HepG2 (cell line): Measurements from ENCODE around the gene RUNX2. TPM values are rescaled to one million over a fixed set of nuclear protein-coding genes. Genes with fewer than 3 reads are reported as not detected.

ENCODE experiments used
- ATAC-seq: fragments of 200-7000 bp; cut with Tn5 transposase; 3 replicates; pipeline ENCODE4 v1.9.1; 2020; ENCODE audit warnings: mild to moderate bottlenecking, moderate library complexity
- BruUV-seq: library from RNA; stranded (reverse); fragments of 400-500 nt; replicated peaks from 2 replicates; lab custom pipeline; 2021; lab: Mats Ljungman, UMichigan
- CTCF ChIA-PET: fragments of 300-600 bp; formaldehyde crosslinking; extraction: SDS; loops from one replicate; lab custom pipeline; 2021; ENCODE audit warnings: low total read pairs, inconsistent platforms, low intra/inter-chr PET ratio; lab: Yijun Ruan, JAX
- POLR2A ChIA-PET: fragments of 350-600 bp; sonication (Branson Sonifier 250); formaldehyde crosslinking; loops from one replicate; lab custom pipeline; 2020; ENCODE audit warnings: antibody characterized with exemption, inconsistent platforms; lab: Yijun Ruan, JAX
- DNase-seq: peaks from one replicate; pipeline ENCODE4 v3.0.0-alpha.2; 2015; ENCODE audit warnings: low spot score
- FAIRE-seq: peaks from 3 replicates; lab custom pipeline; 2011; peaks lifted over from hg19 to GRCh38; lab: Jason Lieb, UNC
- H2AFZ ChIP-seq: one replicate; pipeline ENCODE4 v1.6.1; 2011; ENCODE audit warnings: low read length, inconsistent platforms
- H3K27ac ChIP-seq: fragments of 300-600 bp; 3 replicates; pipeline ENCODE4 v1.8.0; 2011; ENCODE audit warnings: mixed run types, mild to moderate bottlenecking, mixed read lengths, low read length, inconsistent platforms; ENCODE audit not compliant: insufficient read depth; ENCODE audit errors: extremely low read length
- H3K27me3 ChIP-seq, 2 experiments: fragments of 200-600 bp in 1 of 2; 2 replicates in 1 of 2; 3 replicates in 1 of 2; pipeline versions ENCODE4 v1.6.0 to v1.8.0; 2011; ENCODE audit warnings: low read length in 2 of 2, mild to moderate bottlenecking in 2 of 2, moderate library complexity in 2 of 2, inconsistent platforms in 1 of 2; ENCODE audit not compliant: insufficient read depth in 2 of 2, control insufficient read depth in 1 of 2
- H3K36me3 ChIP-seq, 2 experiments: fragments of 200-600 bp in 1 of 2; replicated peaks in 1 of 2; 2 replicates in 1 of 2; 3 replicates in 1 of 2; pipeline versions ENCODE4 v1.5.1 to v1.8.0; 2011; ENCODE audit warnings: low read length in 2 of 2, inconsistent platforms in 1 of 2; ENCODE audit not compliant: insufficient read depth in 2 of 2, control insufficient read depth in 1 of 2
- H3K4me1 ChIP-seq: 2 replicates; pipeline ENCODE4 v1.5.1; 2012; ENCODE audit warnings: low read length, inconsistent platforms; ENCODE audit not compliant: insufficient read depth
- H3K4me2 ChIP-seq: 2 replicates; pipeline ENCODE4 v1.6.0; 2011; ENCODE audit warnings: low read depth, low read length, inconsistent platforms
- H3K4me3 ChIP-seq, 3 experiments: fragments of 200-600 bp in 1 of 3; sonication (generic), shearing (Covaris generic) in 1 of 3; replicated peaks in 1 of 3; 2 replicates each; pipeline ENCODE4 v1.5.1; 2011 to 2016; ENCODE audit warnings: low read length in 3 of 3, inconsistent platforms in 2 of 3, low read depth in 2 of 3, mild to moderate bottlenecking in 2 of 3, control low read depth in 1 of 3, mixed read lengths in 1 of 3; ENCODE audit not compliant: insufficient read depth in 1 of 3
- H3K79me2 ChIP-seq: one replicate; pipeline ENCODE4 v1.6.1; 2011; ENCODE audit warnings: low read length, inconsistent platforms; ENCODE audit not compliant: insufficient read depth
- H3K9ac ChIP-seq: 2 replicates; pipeline ENCODE4 v1.6.0; 2011; ENCODE audit warnings: mild to moderate bottlenecking, low read depth, low read length, inconsistent platforms; ENCODE audit not compliant: insufficient read depth
- H3K9me3 ChIP-seq: 2 replicates; pipeline ENCODE4 v1.5.1; 2012; ENCODE audit warnings: mild to moderate bottlenecking, low read length
- H4K20me1 ChIP-seq: 2 replicates; pipeline ENCODE4 v1.6.0; 2011; ENCODE audit warnings: inconsistent platforms, mild to moderate bottlenecking, low read length, moderate library complexity; ENCODE audit not compliant: insufficient read depth
- FOXK2 ChIP-seq: fragments of 450-650 bp; IDR thresholded peaks from 2 replicates; pipeline ENCODE4 v1.6.1; 2016
- FOXO1 ChIP-seq: sonication (generic); formaldehyde crosslinking; IDR thresholded peaks from 2 replicates; pipeline ENCODE4 v1.4.0; 2020; ENCODE audit warnings: missing genetic modification reagents
- GATA4 ChIP-seq: sonication (generic); IDR thresholded peaks from 2 replicates; pipeline ENCODE4 v1.6.1; 2016; ENCODE audit warnings: antibody characterized with exemption, low read depth, borderline replicate concordance
- HNRNPLL ChIP-seq: fragments of 200-400 bp; formaldehyde crosslinking; IDR thresholded peaks from 2 replicates; pipeline ENCODE4 v1.6.1; 2017; ENCODE audit warnings: mild to moderate bottlenecking, low read depth, low read length; ENCODE audit not compliant: poor library complexity, severe bottlenecking
- IRX3 ChIP-seq: sonication (generic); formaldehyde crosslinking; IDR thresholded peaks from 2 replicates; pipeline ENCODE4 v1.8.1; 2023; ENCODE audit warnings: mild to moderate bottlenecking, low read depth, missing genetic modification reagents, borderline replicate concordance
- KLF6 ChIP-seq: IDR thresholded peaks from 2 replicates; pipeline ENCODE4 v1.8.0; 2016; ENCODE audit warnings: missing biosample characterization, missing genetic modification reagents
- MED13 ChIP-seq: sonication (generic); formaldehyde crosslinking; IDR thresholded peaks from 2 replicates; pipeline ENCODE4 v1.5.0; 2020; ENCODE audit warnings: missing genetic modification reagents
- MTA1 ChIP-seq: sonication (generic); formaldehyde crosslinking; IDR thresholded peaks from 2 replicates; pipeline ENCODE4 v1.4.0; 2020; ENCODE audit warnings: missing genetic modification reagents, mild to moderate bottlenecking, borderline replicate concordance
- PITX1 ChIP-seq: sonication (generic); formaldehyde crosslinking; IDR thresholded peaks from 2 replicates; pipeline ENCODE4 v1.5.1; 2020; ENCODE audit warnings: mild to moderate bottlenecking, missing genetic modification reagents
- PLSCR1 ChIP-seq: sonication (generic); formaldehyde crosslinking; IDR thresholded peaks from 2 replicates; pipeline ENCODE4 v1.5.0; 2020; ENCODE audit warnings: missing genetic modification reagents, mild to moderate bottlenecking, borderline replicate concordance
- RORA ChIP-seq: sonication (generic); formaldehyde crosslinking; IDR thresholded peaks from 2 replicates; pipeline ENCODE4 v1.5.0; 2020; ENCODE audit warnings: mild to moderate bottlenecking, missing genetic modification reagents, moderate library complexity
- SNRNP70 ChIP-seq: fragments of 200-400 bp; formaldehyde crosslinking; IDR thresholded peaks from 2 replicates; pipeline ENCODE4 v1.6.1; 2017; ENCODE audit warnings: mild to moderate bottlenecking, low read depth, low read length, moderate library complexity
- SSRP1 ChIP-seq: IDR thresholded peaks from 2 replicates; pipeline ENCODE4 v1.6.1; 2016; ENCODE audit warnings: control low read depth
- TCF7L2 ChIP-seq: IDR thresholded peaks from 2 replicates; pipeline ENCODE4 v1.6.1; 2011; ENCODE audit warnings: mild to moderate bottlenecking, low read depth, low read length, moderate library complexity
- ZFP36L1 ChIP-seq: sonication (generic); formaldehyde crosslinking; IDR thresholded peaks from 2 replicates; pipeline ENCODE4 v1.8.0; 2022; ENCODE audit warnings: mild to moderate bottlenecking, missing genetic modification reagents, moderate library complexity
- ZFX ChIP-seq: sonication (generic); formaldehyde crosslinking; IDR thresholded peaks from 2 replicates; pipeline ENCODE4 v1.4.0; 2020; ENCODE audit warnings: mild to moderate bottlenecking, low read depth, missing genetic modification reagents, moderate library complexity
- ZNF550 ChIP-seq: sonication (generic); formaldehyde crosslinking; IDR thresholded peaks from 2 replicates; pipeline ENCODE4 v1.4.0; 2020; ENCODE audit warnings: mild to moderate bottlenecking, missing genetic modification reagents, borderline replicate concordance
- ZNF720 ChIP-seq: sonication (generic); formaldehyde crosslinking; IDR thresholded peaks from 2 replicates; pipeline ENCODE4 v1.4.0; 2020; ENCODE audit warnings: missing genetic modification reagents
- ZSCAN21 ChIP-seq: sonication (generic); formaldehyde crosslinking; IDR thresholded peaks from 2 replicates; pipeline ENCODE4 v1.8.0; 2022; ENCODE audit warnings: mild to moderate bottlenecking, missing genetic modification reagents, moderate library complexity, borderline replicate concordance
- WGBS: methylation state at CpG from one replicate; pipeline ENCODE4 v1.1.6; 2017; ENCODE audit warnings: low lambda C conversion rate; 5-methylcytosine and 5-hydroxymethylcytosine counted together
- in situ Hi-C: cut with HindIII; loops from 2 replicates; pipeline ENCODE4 v1.10.0; 2017; ENCODE audit warnings: low pct_unique_long_range_greater_than_20kb; ENCODE audit not compliant: extremely low pct_ligation_motif_present
- intact Hi-C: fragments of 100-400 bp; cut with micrococcal nuclease; formaldehyde crosslinking; loops from one replicate; pipeline ENCODE4 v1.10.0; 2022; ENCODE audit not compliant: unreplicated experiment
- polyA plus RNA-seq, 8 experiments: library from polyadenylated mRNA; depleted of rRNA in 3 of 8; stranded (reverse) in 7 of 8; unstranded in 1 of 8; fragments of >200 nt; fragmentation: Illumina TruSeq in 4 of 8; extraction: Trizol in 4 of 8; gene quantifications; 2 replicates each; pipeline versions ENCODE4 v1.2.1 to v1.2.3, GENCODE V29; 2011 to 2016; ENCODE audit warnings: low read depth in 4 of 8, missing spikeins in 1 of 8, mixed read lengths in 1 of 8; ENCODE audit not compliant: insufficient read depth in 1 of 8
- total RNA-seq, 5 experiments: library from RNA; depleted of rRNA; stranded (reverse); fragments of >200 nt; fragmentation: Illumina TruSeq; extraction: Trizol; gene quantifications; 2 replicates each; pipeline ENCODE4 v1.2.3, GENCODE V29; 2016; ENCODE audit warnings: low read depth in 1 of 5

RUNX2 gene
- total and polyA plus RNA-seq, 2 of the 13 experiments (the other 11 are each of a cell fraction or from before 2014, with no cell fraction given): not detected

GRCh38 chr6:45631396-45631795 lies 303.3 kb downstream of the RUNX2 start (continued):
- TF ChIP-seq ZSCAN21 (CRISPR knock-in tag) (no peak), MTA1 (no peak), TCF7L2 (no peak), SNRNP70 (no peak), ZNF720 (no peak), ZFX (CRISPR knock-in tag) (no peak)

DNA sequence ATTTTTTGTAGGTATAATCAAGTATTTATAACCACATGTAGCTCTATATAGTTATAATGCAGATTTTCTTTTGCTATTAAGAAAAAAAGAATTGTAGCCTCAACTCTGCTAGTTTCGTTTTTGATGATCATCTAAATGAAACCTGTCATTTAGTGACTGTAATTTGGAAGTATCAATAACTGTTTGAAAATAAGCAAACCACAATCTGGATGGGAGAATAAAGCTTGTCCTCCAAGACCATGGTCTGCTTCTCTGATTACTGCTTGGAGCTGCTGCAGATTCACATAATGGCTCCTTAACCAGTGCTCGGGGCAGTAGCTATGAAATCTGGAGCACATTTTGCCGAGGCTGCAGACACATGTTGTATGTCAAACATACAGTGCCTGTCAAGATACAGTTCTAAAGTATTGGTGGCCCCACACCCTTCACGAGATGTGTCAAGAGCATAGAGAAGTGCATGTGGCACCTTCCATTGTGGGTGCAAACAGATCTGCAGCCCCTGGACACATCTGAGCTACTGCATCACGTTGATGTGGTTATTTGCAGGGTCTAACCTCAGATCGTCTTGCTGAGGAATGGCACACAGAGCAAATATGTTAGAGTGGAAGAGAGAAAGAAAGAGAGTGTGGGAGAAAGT lies 305.3 kb downstream of the RUNX2 start:
- POLR2A ChIA-PET: no interaction called here
- CTCF ChIA-PET: no interaction called here
- no peak overlapping the region for H2AFZ ChIP-seq
- no peaks in the 10 kb centered on the region for H3K36me3 ChIP-seq
- WGBS: 3% methylated on average over 6 of the region's 6 CpGs
- H3K4me3 ChIP-seq: no peak overlapping the region
- no peak overlapping the region for H3K4me2 ChIP-seq
- H3K9me3 ChIP-seq: no peaks in the 10 kb centered on the region
- H4K20me1 ChIP-seq: no peaks in the 10 kb centered on the region
- no peak for ATAC-seq
- peaks cover 0 to 4% of the 10 kb centered on the region in 2 experiments; a peak in 3 of 5 replicates for H3K27me3 ChIP-seq
- no TSS peak for BruUV-seq
- TF ChIP-seq PLSCR1 (CRISPR knock-in tag) (no peak), RORA (CRISPR knock-in tag) (no peak), ZFP36L1 (CRISPR knock-in tag) (no peak), KLF6 (no peak), MED13 (CRISPR knock-in tag) (no peak), HNRNPLL (no peak), FOXK2 (no peak), PITX1 (CRISPR knock-in tag) (no peak), FOXO1 (no peak), IRX3 (CRISPR knock-in tag) (no peak), ZNF550 (no peak), SSRP1 (CRISPR knock-in tag) (no peak), GATA4 (no peak)
- no peak overlapping the region for H3K27ac ChIP-seq
- FAIRE-seq: no peak
- no peaks in the 10 kb centered on the region for H3K4me1 ChIP-seq
- in situ Hi-C loops: no loop called here
- DNase-seq: no peak
- intact Hi-C loops: loop anchor here (10.0 kb wide), 1 partner anchor 1869 kb away; no protein-coding TSS in a partner anchor
- H3K9ac ChIP-seq: no peak overlapping the region
- H3K79me2 ChIP-seq: no peaks in the 10 kb centered on the region
